ENCODE measurements around the gene ANLN. TPM values are rescaled to one million over a fixed set of nuclear protein-coding genes. Genes with fewer than 3 reads are reported as not detected.

ANLN gene
- total RNA-seq, 1 experiment from 2014 or later, result 238 TPM

GRCh38 chr7:36456138-36456537, 66.5 kb downstream of the ANLN start:
- ATAC-seq (no peak), DNase-seq (ENCODE audit: low read depth, low spot score) (no peak)
- Histone ChIP-seq H3K27me3 (ENCODE audit: control insufficient read depth, insufficient read depth, low read length) (no peaks in the 10 kb centered on the region), H3K4me1 (ENCODE audit: control insufficient read depth, insufficient read depth, low read length) (no peaks in the 10 kb centered on the region), H3K27ac (ENCODE audit: low read length) (no peak overlapping the region), H3K36me3 (ENCODE audit: control insufficient read depth, insufficient read depth, low read length) (peaks cover 33% of the 10 kb centered on the region), H3K9me3 (ENCODE audit: control insufficient read depth, insufficient read depth, low read depth, low read length) (no peaks in the 10 kb centered on the region), H3K4me3 (ENCODE audit: low read depth in 2 of 2, low read length in 2 of 2) (no peak overlapping the region)
- TF ChIP-seq TCF7L2 (IDR thresholded peaks at IDR 0.05; ENCODE audit: low read depth, low read length), result no peak
- TF ChIP-seq POLR2AphosphoS5 (IDR thresholded peaks at IDR 0.05; ENCODE audit: low read depth, low read length), result peak; percentile 86
- TF ChIP-seq REST (IDR thresholded peaks at IDR 0.05; ENCODE audit: insufficient read depth in 1 of 2, low read depth in 2 of 2, low read length in 1 of 2), result no peak
- intact Hi-C loops (cut with micrococcal nuclease; ENCODE audit: unreplicated experiment) (no loop called here), in situ Hi-C loops (cut with HindIII; ENCODE audit: low pct_unique_long_range_greater_than_20kb, low sequenced_read_pairs) (no loop called here)
- ChIA-PET CTCF (no interaction called here), POLR2A (interaction anchor here (0.6 to 0.7 kb wide), 2 partner anchors 15 to 99 kb away, joined by 3 to 4 read pairs; no protein-coding TSS in a partner anchor)
- no TSS peak for BruUV-seq (replicated peaks)

GRCh38 chr7:36456548-36456947, 66.9 kb downstream of the ANLN start:
- intact Hi-C loops (cut with micrococcal nuclease; ENCODE audit: unreplicated experiment) (no loop called here), in situ Hi-C loops (cut with HindIII; ENCODE audit: low pct_unique_long_range_greater_than_20kb, low sequenced_read_pairs) (no loop called here)
- Histone ChIP-seq H3K27ac (ENCODE audit: low read length) (no peak overlapping the region), H3K4me1 (ENCODE audit: control insufficient read depth, insufficient read depth, low read length) (no peaks in the 10 kb centered on the region), H3K27me3 (ENCODE audit: control insufficient read depth, insufficient read depth, low read length) (no peaks in the 10 kb centered on the region), H3K4me3 (ENCODE audit: low read depth in 2 of 2, low read length in 2 of 2) (no peak overlapping the region), H3K9me3 (ENCODE audit: control insufficient read depth, insufficient read depth, low read depth, low read length) (no peaks in the 10 kb centered on the region), H3K36me3 (ENCODE audit: control insufficient read depth, insufficient read depth, low read length) (peaks cover 29% of the 10 kb centered on the region)
- POLR2A ChIA-PET, result no interaction called here
- ATAC-seq, result peak; percentile 32
- TF ChIP-seq, protein P1, sequence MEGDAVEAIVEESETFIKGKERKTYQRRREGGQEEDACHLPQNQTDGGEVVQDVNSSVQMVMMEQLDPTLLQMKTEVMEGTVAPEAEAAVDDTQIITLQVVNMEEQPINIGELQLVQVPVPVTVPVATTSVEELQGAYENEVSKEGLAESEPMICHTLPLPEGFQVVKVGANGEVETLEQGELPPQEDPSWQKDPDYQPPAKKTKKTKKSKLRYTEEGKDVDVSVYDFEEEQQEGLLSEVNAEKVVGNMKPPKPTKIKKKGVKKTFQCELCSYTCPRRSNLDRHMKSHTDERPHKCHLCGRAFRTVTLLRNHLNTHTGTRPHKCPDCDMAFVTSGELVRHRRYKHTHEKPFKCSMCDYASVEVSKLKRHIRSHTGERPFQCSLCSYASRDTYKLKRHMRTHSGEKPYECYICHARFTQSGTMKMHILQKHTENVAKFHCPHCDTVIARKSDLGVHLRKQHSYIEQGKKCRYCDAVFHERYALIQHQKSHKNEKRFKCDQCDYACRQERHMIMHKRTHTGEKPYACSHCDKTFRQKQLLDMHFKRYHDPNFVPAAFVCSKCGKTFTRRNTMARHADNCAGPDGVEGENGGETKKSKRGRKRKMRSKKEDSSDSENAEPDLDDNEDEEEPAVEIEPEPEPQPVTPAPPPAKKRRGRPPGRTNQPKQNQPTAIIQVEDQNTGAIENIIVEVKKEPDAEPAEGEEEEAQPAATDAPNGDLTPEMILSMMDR (IDR thresholded peaks at IDR 0.05), result no peak
- 0 out of 2 replicates have a peak, but pooled peaks have one; percentile 35 for TF ChIP-seq POLR2AphosphoS5 (IDR thresholded peaks at IDR 0.05; ENCODE audit: low read depth, low read length)
- DNase-seq (ENCODE audit: low read depth, low spot score), result no peak
- CTCF ChIA-PET, result no interaction called here
- BruUV-seq (replicated peaks), result no TSS peak

DNA sequence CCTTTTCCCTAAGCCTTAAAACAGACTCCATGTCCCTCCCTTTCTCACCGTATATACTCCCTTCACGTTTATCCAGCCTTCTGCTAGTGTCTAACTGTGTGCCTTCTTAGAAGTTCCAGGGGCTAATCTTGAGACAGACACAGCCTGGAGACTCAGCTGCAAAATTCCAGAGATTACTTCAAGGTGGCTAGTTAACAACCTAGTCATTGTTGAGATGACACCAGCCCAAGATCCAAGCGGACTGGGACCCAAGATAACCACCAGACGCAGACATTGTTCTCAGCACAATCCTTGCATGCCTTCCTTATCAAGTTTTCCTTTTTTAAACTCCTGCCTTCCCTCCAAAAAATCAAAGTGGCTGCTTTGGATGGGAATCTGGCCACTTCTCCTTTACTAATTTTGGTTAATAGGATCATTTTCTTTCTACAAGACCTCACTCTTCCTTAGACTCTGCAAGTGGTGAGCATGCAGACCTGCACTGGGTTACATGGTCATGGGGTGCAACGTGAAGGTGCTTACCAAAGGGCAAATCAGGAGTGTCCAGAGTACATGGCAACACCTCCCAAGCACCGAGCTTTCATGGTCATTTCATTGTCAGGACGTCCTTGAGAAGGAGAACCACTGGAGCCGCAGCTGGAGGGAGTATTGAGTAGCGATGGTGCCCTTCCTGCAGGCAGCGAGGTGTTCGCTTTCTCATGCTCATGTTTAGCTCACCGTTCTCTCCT, 69.7 kb downstream of the ANLN start:
- intact Hi-C loops (cut with micrococcal nuclease; ENCODE audit: unreplicated experiment) (no loop called here), in situ Hi-C loops (cut with HindIII; ENCODE audit: low pct_unique_long_range_greater_than_20kb, low sequenced_read_pairs) (no loop called here)
- TF ChIP-seq SIN3A (IDR thresholded peaks at IDR 0.05; ENCODE audit: borderline replicate concordance, insufficient read depth, low read depth, low read length), result no peak
- no peak for TF ChIP-seq TCF7L2 (IDR thresholded peaks at IDR 0.05; ENCODE audit: low read depth, low read length)
- TF ChIP-seq, protein P1 (IDR thresholded peaks at IDR 0.05), result no peak
- no peak for TF ChIP-seq REST (IDR thresholded peaks at IDR 0.05; ENCODE audit: insufficient read depth in 1 of 2, low read depth in 2 of 2, low read length in 1 of 2)
- TF ChIP-seq POLR2AphosphoS5 (IDR thresholded peaks at IDR 0.05; ENCODE audit: low read depth, low read length), result no peak
- 0 out of 2 replicates have a peak, but pooled peaks have one; percentile 23 for ATAC-seq
- no peaks in the 10 kb centered on the region for H3K27me3 ChIP-seq (ENCODE audit: control insufficient read depth, insufficient read depth, low read length)
- H3K36me3 ChIP-seq (ENCODE audit: control insufficient read depth, insufficient read depth, low read length), result peaks cover under 1% of the 10 kb centered on the region
- no peak overlapping the region for H3K27ac ChIP-seq (ENCODE audit: low read length)
- no peaks in the 10 kb centered on the region for H3K4me1 ChIP-seq (ENCODE audit: control insufficient read depth, insufficient read depth, low read length)
- H3K9me3 ChIP-seq (ENCODE audit: control insufficient read depth, insufficient read depth, low read depth, low read length), result no peaks in the 10 kb centered on the region
- H3K4me3 ChIP-seq (ENCODE audit: low read depth in 2 of 2, low read length in 2 of 2), result no peak overlapping the region
- DNase-seq (ENCODE audit: low read depth, low spot score), result no peak
- ChIA-PET POLR2A (no interaction called here), CTCF (no interaction called here)
- BruUV-seq (replicated peaks), result no TSS peak

All from Panc1 (cell line).